ENCODE data around the gene HOXC5. TPM values are rescaled to one million over a fixed set of nuclear protein-coding genes. Genes with fewer than 3 reads are reported as not detected.

The HOXC5 gene
- total RNA-seq, 1 donor from 2014 or later = 2.7 TPM

GRCh38 chr12:53989227-53990113 is 43.4 kb upstream of the HOXC5 start:
- peak; percentile 48 for TF ChIP-seq CTCF (IDR thresholded peaks at IDR 0.05; ENCODE audit: unreplicated experiment)
- H3K4me3 Mint-ChIP-seq (ENCODE audit: low read depth) = no peak overlapping the region

GRCh38 chr12:53990311-53991076 is 42.4 kb upstream of the HOXC5 start:
- H3K27me3 Mint-ChIP-seq = peaks cover 98% of the 10 kb centered on the region
- no peaks in the 10 kb centered on the region for H3K36me3 Mint-ChIP-seq (ENCODE audit: insufficient read depth)
- H3K4me3 Mint-ChIP-seq (ENCODE audit: low read depth) = no peak overlapping the region
- no peaks in the 10 kb centered on the region for H3K9me3 Mint-ChIP-seq (ENCODE audit: low read depth)
- TF ChIP-seq CTCF (IDR thresholded peaks at IDR 0.05; ENCODE audit: unreplicated experiment) = no peak
- no peak overlapping the region for H3K27ac Mint-ChIP-seq
- DNase-seq (ENCODE audit: low spot score, unreplicated experiment) = no peak
- peaks cover 6% of the 10 kb centered on the region for H3K4me1 Mint-ChIP-seq (ENCODE audit: low read depth)

More at GRCh38 chr12:53989227-53990113, 43.4 kb upstream of the HOXC5 start:
- H3K36me3 Mint-ChIP-seq (ENCODE audit: insufficient read depth) = no peaks in the 10 kb centered on the region
- no peak for DNase-seq (ENCODE audit: low spot score, unreplicated experiment)
- H3K9me3 Mint-ChIP-seq (ENCODE audit: low read depth) = no peaks in the 10 kb centered on the region
- peaks cover 7% of the 10 kb centered on the region for H3K4me1 Mint-ChIP-seq (ENCODE audit: low read depth)
- H3K27me3 Mint-ChIP-seq = peaks cover 96% of the 10 kb centered on the region
- peak overlapping the region; percentile 17 for H3K27ac Mint-ChIP-seq

GRCh38 chr12:53991077-53991460 is 41.8 kb upstream of the HOXC5 start:
- Mint-ChIP-seq H3K27ac (no peak overlapping the region), H3K27me3 (peaks cover 100% of the 10 kb centered on the region), H3K36me3 (ENCODE audit: insufficient read depth) (no peaks in the 10 kb centered on the region), H3K4me3 (ENCODE audit: low read depth) (no peak overlapping the region), H3K9me3 (ENCODE audit: low read depth) (no peaks in the 10 kb centered on the region), H3K4me1 (ENCODE audit: low read depth) (peaks cover 4% of the 10 kb centered on the region)
- no peak for TF ChIP-seq CTCF (IDR thresholded peaks at IDR 0.05; ENCODE audit: unreplicated experiment)
- no peak for DNase-seq (ENCODE audit: low spot score, unreplicated experiment)

GRCh38 chr12:53992377-53992889 is 40.4 kb upstream of the HOXC5 start:
- Mint-ChIP-seq H3K27me3 (peaks cover 100% of the 10 kb centered on the region), H3K9me3 (ENCODE audit: low read depth) (no peaks in the 10 kb centered on the region), H3K27ac (no peak overlapping the region), H3K4me1 (ENCODE audit: low read depth) (peaks cover 4% of the 10 kb centered on the region), H3K4me3 (ENCODE audit: low read depth) (no peak overlapping the region), H3K36me3 (ENCODE audit: insufficient read depth) (no peaks in the 10 kb centered on the region)
- TF ChIP-seq CTCF (IDR thresholded peaks at IDR 0.05; ENCODE audit: unreplicated experiment) = no peak
- no peak for DNase-seq (ENCODE audit: low spot score, unreplicated experiment)
